Measurements from ENCODE around the gene PTPRN2.

PTPRN2 gene

GRCh38 chr7:157658851-157659412, 928.7 kb downstream of the PTPRN2 start:
- FAIRE-seq, result no peak

GRCh38 chr7:157657741-157658740, 929.6 kb downstream of the PTPRN2 start:
- FAIRE-seq, result no peak

- no peak for FAIRE-seq
Measured at GRCh38 chr7:157656195-157656769, 931.3 kb downstream of the PTPRN2 start.

- no peak for FAIRE-seq
Measured at GRCh38 chr7:157654350-157654749, 933.3 kb downstream of the PTPRN2 start.

GRCh38 chr7:157653827-157654207, 933.8 kb downstream of the PTPRN2 start:
- no peak for FAIRE-seq

GRCh38 chr7:157652954-157653826, 934.4 kb downstream of the PTPRN2 start:
- no peak for FAIRE-seq

- FAIRE-seq, result no peak
Measured at GRCh38 chr7:157652161-157652953, 935.3 kb downstream of the PTPRN2 start.

- no peak for FAIRE-seq
Measured at GRCh38 chr7:157651366-157652160, 936.1 kb downstream of the PTPRN2 start.

GRCh38 chr7:157650801-157651200, 936.8 kb downstream of the PTPRN2 start:
- FAIRE-seq, result no peak

GRCh38 chr7:157650131-157650631, 937.4 kb downstream of the PTPRN2 start:
- FAIRE-seq, result no peak

GRCh38 chr7:157646551-157646950, 941.1 kb downstream of the PTPRN2 start:
- FAIRE-seq, result no peak

- no peak for FAIRE-seq
Measured at GRCh38 chr7:157645539-157645938, 942.1 kb downstream of the PTPRN2 start.

- FAIRE-seq, result no peak
Measured at GRCh38 chr7:157644946-157645345, 942.7 kb downstream of the PTPRN2 start.

- no peak for FAIRE-seq
Measured at GRCh38 chr7:157643525-157643970, 944.1 kb downstream of the PTPRN2 start.

- no peak for FAIRE-seq
Measured at GRCh38 chr7:157641866-157642265, 945.8 kb downstream of the PTPRN2 start.

- FAIRE-seq, result no peak
Measured at GRCh38 chr7:157640144-157640543, 947.5 kb downstream of the PTPRN2 start.

- no peak for FAIRE-seq
Measured at GRCh38 chr7:157638563-157638962, 949.1 kb downstream of the PTPRN2 start.

- no peak for FAIRE-seq
Measured at GRCh38 chr7:157637216-157637949, 950.2 kb downstream of the PTPRN2 start.

GRCh38 chr7:157635669-157636068, 952.0 kb downstream of the PTPRN2 start:
- FAIRE-seq, result no peak

GRCh38 chr7:157635148-157635500, 952.5 kb downstream of the PTPRN2 start:
- FAIRE-seq, result no peak

Data from islet of Langerhans (tissue), 1 donor.